ENCODE data around the gene ZBED4. TPM values are rescaled to one million over a fixed set of nuclear protein-coding genes. Genes with fewer than 3 reads are reported as not detected.

The ZBED4 gene
- total RNA-seq, 4 donors from 2014 or later = 19.9 to 30.7 (median 24.9) TPM

DNA sequence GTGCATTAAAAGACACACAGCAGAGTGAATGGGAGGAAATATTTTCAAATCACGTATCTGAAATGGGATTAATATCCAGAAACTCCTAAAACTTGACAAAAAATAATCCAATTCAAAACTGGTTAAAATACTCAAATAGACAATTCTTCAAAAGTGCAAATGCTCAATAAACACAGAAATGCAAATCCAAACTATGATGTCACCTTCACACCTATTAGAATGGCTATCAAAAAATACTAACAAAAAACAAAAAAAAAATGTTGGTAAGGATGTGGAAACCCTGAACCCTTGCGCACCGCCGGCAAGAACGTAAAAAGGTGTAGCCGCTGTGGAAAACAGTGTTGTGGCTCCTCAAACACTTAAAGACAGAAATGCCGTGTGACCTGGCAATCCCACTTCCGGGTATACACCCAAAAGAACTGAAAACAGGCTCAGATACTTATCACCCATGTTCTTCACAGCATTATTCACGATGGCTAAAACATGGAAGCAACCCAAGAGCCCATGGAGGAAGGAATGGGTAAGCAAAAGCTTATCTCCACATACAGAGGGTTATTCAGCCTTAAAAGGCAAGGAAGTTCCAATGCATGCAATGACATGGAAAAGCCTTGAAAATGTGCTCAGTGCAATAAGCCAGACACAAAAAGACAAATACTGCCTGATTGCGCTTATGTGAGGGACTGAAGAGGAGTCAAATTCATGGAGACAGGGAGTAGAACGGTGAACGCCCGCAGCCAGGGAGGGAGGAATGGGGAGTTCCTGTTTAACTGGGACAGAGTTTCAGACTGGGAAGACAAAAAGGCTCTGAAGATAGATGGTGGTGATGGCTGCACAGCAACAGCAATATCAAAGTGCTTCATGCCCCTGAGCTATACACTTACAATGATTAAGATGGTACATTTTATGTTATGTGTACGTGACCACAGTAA, 45.6 kb upstream of the ZBED4 start:
- Histone ChIP-seq H3K27ac (peak overlapping the region in 1 of 4 donors; percentile 21), H3K36me3 (peaks cover 0 to 4% (median 0%) of the 10 kb centered on the region in 4 donors), H3K4me1 (peaks cover 0 to 38% (median 8%) of the 10 kb centered on the region in 4 donors), H3K4me3 (no peak overlapping the region), H3K9me3 (no peaks in the 10 kb centered on the region), H3K27me3 (no peaks in the 10 kb centered on the region)
- in situ Hi-C loops (cut with MboI; ENCODE audit: low pct_ligation_motif_present in 1 of 4, low pct_unique_long_range_greater_than_20kb in 1 of 4, low sequenced_read_pairs in 3 of 4) (no loop called here), intact Hi-C loops (cut with DNase I; ENCODE audit: low total_unique reads) (no loop called here)
- no peak for DNase-seq
- no peak for TF ChIP-seq CTCF (IDR thresholded peaks at IDR 0.05)
- 71 to 84% methylated on average over 13 to 14 of the region's 14 CpGs for WGBS, 2 donors (ENCODE audit: low coverage in 1 of 2)

DNA sequence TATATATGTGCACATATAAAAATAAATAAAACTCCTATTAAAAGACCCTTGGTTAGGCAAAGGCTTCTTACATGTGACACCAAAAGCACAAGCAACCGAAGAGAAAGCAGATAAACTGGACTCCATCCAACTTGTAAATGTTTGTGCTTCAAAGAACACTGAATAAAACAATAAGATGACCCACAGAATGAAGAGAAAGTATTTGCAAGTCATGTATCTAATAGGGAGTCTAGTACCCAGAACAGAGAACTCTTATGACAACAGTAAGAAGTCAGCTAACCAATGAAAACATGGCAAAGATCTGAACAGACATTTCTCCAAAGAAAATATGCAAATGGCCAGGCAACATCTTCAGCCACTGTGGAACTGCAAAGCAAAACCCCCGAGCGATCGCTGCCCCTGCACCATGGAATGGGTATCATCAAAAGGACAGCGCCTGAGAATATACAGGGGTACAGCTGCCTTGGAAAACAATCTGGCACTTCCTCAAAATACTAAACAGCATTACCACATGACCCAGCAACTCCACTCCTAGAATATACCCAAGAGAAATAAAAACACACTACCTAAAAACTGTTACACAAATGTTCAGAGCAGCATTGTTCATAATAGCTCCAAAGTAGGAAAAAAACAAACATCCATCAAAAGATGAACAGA, 43.2 kb upstream of the ZBED4 start:
- Histone ChIP-seq H3K4me1 (peaks cover 0 to 45% (median 12%) of the 10 kb centered on the region in 4 donors), H3K27me3 (no peaks in the 10 kb centered on the region)
- WGBS, 2 donors (ENCODE audit: low coverage in 1 of 2) = 8 to 72% methylated on average over 1 to 5 of the region's 5 CpGs

DNA sequence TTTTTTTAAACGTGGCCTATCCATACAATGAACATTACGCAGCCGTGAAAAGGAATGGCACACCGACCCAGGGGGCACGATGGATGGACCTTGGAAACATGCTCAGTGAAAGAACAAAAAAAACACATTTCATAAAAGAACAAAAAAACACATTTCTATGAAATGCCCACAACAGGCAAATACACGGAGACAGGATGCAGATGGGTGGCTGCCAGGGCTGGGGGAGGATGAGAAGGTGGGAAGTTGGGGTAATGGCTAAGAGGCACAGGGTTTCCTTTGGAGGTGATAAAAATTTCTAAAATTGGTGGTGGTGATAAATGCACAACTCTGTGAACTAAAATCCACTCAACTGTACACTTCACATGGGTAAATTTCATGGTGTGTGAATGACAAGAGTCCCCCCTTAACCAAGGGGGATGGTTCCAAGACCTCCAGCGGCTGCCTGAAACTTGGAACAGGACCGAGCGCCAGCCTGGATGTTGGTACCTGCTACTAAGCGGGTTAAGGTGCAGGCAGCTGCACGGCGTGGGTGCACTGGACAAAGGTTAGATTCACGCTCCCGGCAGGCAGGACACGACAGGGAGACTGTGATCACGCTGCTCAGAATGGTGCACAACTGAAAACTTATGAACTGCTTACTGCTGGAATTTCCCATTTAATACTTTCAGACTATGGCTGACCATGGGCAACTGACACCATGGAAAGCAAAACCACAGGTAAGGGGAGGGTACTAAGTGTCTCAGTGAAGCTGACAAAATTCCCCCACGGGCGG, 42.4 kb upstream of the ZBED4 start:
- intact Hi-C loops (cut with DNase I; ENCODE audit: low total_unique reads) = no loop called here
- no peak for TF ChIP-seq CTCF (IDR thresholded peaks at IDR 0.05)
- TF ChIP-seq POLR2A (IDR thresholded peaks at IDR 0.05) = no peak
- TF ChIP-seq EP300 (IDR thresholded peaks at IDR 0.05; ENCODE audit: low read depth) = no peak
- TF ChIP-seq POLR2AphosphoS5 (IDR thresholded peaks at IDR 0.05) = no peak
- in situ Hi-C loops (cut with MboI; ENCODE audit: low pct_ligation_motif_present in 1 of 4, low pct_unique_long_range_greater_than_20kb in 1 of 4, low sequenced_read_pairs in 3 of 4) = no loop called here

More for the DNA sequence above, 43.2 kb upstream of the ZBED4 start:
- H3K9me3 ChIP-seq = no peaks in the 10 kb centered on the region
- H3K36me3 ChIP-seq = no peaks in the 10 kb centered on the region
- intact Hi-C loops (cut with DNase I; ENCODE audit: low total_unique reads) (no loop called here), in situ Hi-C loops (cut with MboI; ENCODE audit: low pct_ligation_motif_present in 1 of 4, low pct_unique_long_range_greater_than_20kb in 1 of 4, low sequenced_read_pairs in 3 of 4) (no loop called here)
- peak overlapping the region in 1 of 4 donors; percentile 51 for H3K27ac ChIP-seq
- TF ChIP-seq CTCF (IDR thresholded peaks at IDR 0.05) (no peak), POLR2AphosphoS5 (IDR thresholded peaks at IDR 0.05) (peak in 1 of 3 donors; percentile 24), EP300 (IDR thresholded peaks at IDR 0.05; ENCODE audit: low read depth) (no peak)
- no peak overlapping the region for H3K4me3 ChIP-seq
- no peak for DNase-seq

GRCh38 chr22:49812838-49813237, 40.8 kb upstream of the ZBED4 start:
- no peak for DNase-seq
- no peak overlapping the region for H3K27ac ChIP-seq
- no peaks in the 10 kb centered on the region for H3K27me3 ChIP-seq
- no peak for TF ChIP-seq EP300 (IDR thresholded peaks at IDR 0.05; ENCODE audit: low read depth)
- TF ChIP-seq POLR2A (IDR thresholded peaks at IDR 0.05) = no peak
- TF ChIP-seq CTCF (IDR thresholded peaks at IDR 0.05) = no peak
- TF ChIP-seq POLR2AphosphoS5 (IDR thresholded peaks at IDR 0.05) = no peak
- in situ Hi-C loops (cut with MboI; ENCODE audit: low pct_ligation_motif_present in 1 of 4, low pct_unique_long_range_greater_than_20kb in 1 of 4, low sequenced_read_pairs in 3 of 4) = no loop called here
- peaks cover 0 to under 1% (median 0%) of the 10 kb centered on the region in 4 donors for H3K36me3 ChIP-seq
- WGBS, 2 donors (ENCODE audit: low coverage in 1 of 2) = 80 to 95% methylated on average over 1 to 11 of the region's 11 CpGs
- no peak overlapping the region for H3K4me3 ChIP-seq
- no peaks in the 10 kb centered on the region for H3K9me3 ChIP-seq
- peaks cover 8 to 59% (median 15%) of the 10 kb centered on the region in 4 donors for H3K4me1 ChIP-seq
- intact Hi-C loops (cut with DNase I; ENCODE audit: low total_unique reads) = no loop called here

More for the DNA sequence above, 42.4 kb upstream of the ZBED4 start:
- Histone ChIP-seq H3K4me1 (peaks cover 4 to 43% (median 16%) of the 10 kb centered on the region in 4 donors), H3K27ac (no peak overlapping the region), H3K27me3 (no peaks in the 10 kb centered on the region), H3K9me3 (no peaks in the 10 kb centered on the region), H3K36me3 (no peaks in the 10 kb centered on the region), H3K4me3 (no peak overlapping the region)
- DNase-seq = no peak
- 81 to 82% methylated on average over 10 to 18 of the region's 18 CpGs for WGBS, 2 donors (ENCODE audit: low coverage in 1 of 2)

Data from transverse colon (tissue), 4 donors.